Panc1 (cell line): ENCODE measurements around the gene FAM186B. TPM values are rescaled to one million over a fixed set of nuclear protein-coding genes. Genes with fewer than 3 reads are reported as not detected.

Source experiments
- ATAC-seq: fragments of 200-7000 bp; cut with Tn5 transposase; 2 replicates; pipeline ENCODE4 v1.9.1; 2020; ENCODE audit warnings: mild to moderate bottlenecking, moderate library complexity
- BruUV-seq: library from RNA; stranded (reverse); fragments of 400-500 nt; replicated peaks from 2 replicates; lab custom pipeline; 2021; lab: Mats Ljungman, UMichigan
- CTCF ChIA-PET: fragments of 300-600 bp; sonication (Branson Sonifier 250); formaldehyde crosslinking; loops from one replicate; lab custom pipeline; 2022; ENCODE audit warnings: antibody characterized with exemption; lab: Charles Lee
- POLR2A ChIA-PET: fragments of 300-600 bp; sonication (Branson Sonifier 250); formaldehyde crosslinking; loops from one replicate; lab custom pipeline; 2022; ENCODE audit warnings: antibody characterized with exemption; lab: Charles Lee
- DNase-seq: peaks from one replicate; pipeline ENCODE4 v3.0.0-alpha.2; 2010; ENCODE audit warnings: low read depth, low spot score
- H3K27ac ChIP-seq: 2 replicates; pipeline ENCODE4 v1.5.1; 2011; ENCODE audit warnings: mild to moderate bottlenecking, low read length, inconsistent platforms
- H3K27me3 ChIP-seq: fragments of 200-500 bp; sonication (Bioruptor generic); 2 replicates; pipeline ENCODE4 v1.6.0; 2014; ENCODE audit warnings: low read length, inconsistent platforms; ENCODE audit not compliant: control insufficient read depth, insufficient read depth
- H3K36me3 ChIP-seq: fragments of 200-500 bp; sonication (Bioruptor generic); 2 replicates; pipeline ENCODE4 v1.5.1; 2014; ENCODE audit warnings: inconsistent platforms, mild to moderate bottlenecking, low read length, moderate library complexity; ENCODE audit not compliant: control insufficient read depth, insufficient read depth
- H3K4me1 ChIP-seq: 2 replicates; pipeline ENCODE4 v1.5.1; 2011; ENCODE audit warnings: inconsistent platforms, mild to moderate bottlenecking, low read length, moderate library complexity; ENCODE audit not compliant: control insufficient read depth, insufficient read depth
- H3K4me3 ChIP-seq, 2 experiments: 2 replicates each; pipeline ENCODE4 v1.5.1; 2011 to 2012; ENCODE audit warnings: low read depth in 2 of 2, low read length in 2 of 2, mild to moderate bottlenecking in 2 of 2, inconsistent platforms in 1 of 2, moderate library complexity in 1 of 2
- H3K9me3 ChIP-seq: fragments of 200-500 bp; sonication (Bioruptor generic); 2 replicates; pipeline ENCODE4 v1.5.1; 2014; ENCODE audit warnings: low read depth, mild to moderate bottlenecking, inconsistent platforms, low read length, moderate library complexity; ENCODE audit not compliant: control insufficient read depth, insufficient read depth
- CTCF ChIP-seq: fragments of 450-650 bp; IDR thresholded peaks from 2 replicates; pipeline ENCODE4 v1.5.1; 2017; ENCODE audit warnings: mild to moderate bottlenecking
- POLR2AphosphoS5 ChIP-seq: IDR thresholded peaks from 2 replicates; pipeline ENCODE4 v1.6.1; 2012; ENCODE audit warnings: mild to moderate bottlenecking, low read depth, low read length, moderate library complexity
- REST ChIP-seq, 2 experiments: IDR thresholded peaks; 2 replicates each; pipeline ENCODE4 v1.6.1; 2011 to 2012; ENCODE audit warnings: low read depth in 2 of 2, control low read depth in 1 of 2, low read length in 1 of 2, mild to moderate bottlenecking in 1 of 2, moderate library complexity in 1 of 2; ENCODE audit not compliant: insufficient read depth in 1 of 2
- SIN3A ChIP-seq: IDR thresholded peaks from 2 replicates; pipeline ENCODE4 v1.6.1; 2012; ENCODE audit warnings: low read depth, mild to moderate bottlenecking, low read length, moderate library complexity, borderline replicate concordance; ENCODE audit not compliant: insufficient read depth
- TCF7L2 ChIP-seq: IDR thresholded peaks from 2 replicates; pipeline ENCODE4 v1.6.1; 2011; ENCODE audit warnings: mild to moderate bottlenecking, low read depth, low read length, inconsistent platforms
- in situ Hi-C: cut with HindIII; loops from 2 replicates; pipeline ENCODE4 v1.10.0; 2016; ENCODE audit warnings: low sequenced_read_pairs, low pct_unique_long_range_greater_than_20kb
- intact Hi-C: fragments of 100-400 bp; cut with micrococcal nuclease; formaldehyde crosslinking; loops from one replicate; pipeline ENCODE4 v1.10.0; 2022; ENCODE audit not compliant: unreplicated experiment
- total RNA-seq: library from RNA; stranded (reverse); gene quantifications from one replicate; pipeline ENCODE4 v1.2.1, GENCODE V29; 2021; ENCODE audit not compliant: unreplicated experiment

FAM186B gene
- total RNA-seq, 1 experiment from 2014 or later: 0.13 TPM

GRCh38 chr12:49588281-49588680, 17.2 kb downstream of the FAM186B start:
- H3K4me3 ChIP-seq: no peak overlapping the region
- no peak for TF ChIP-seq CTCF
- TF ChIP-seq TCF7L2: no peak
- ChIA-PET CTCF (no interaction called here), POLR2A (no interaction called here)
- no peak overlapping the region for H3K27ac ChIP-seq
- no TSS peak for BruUV-seq
- no peak for ATAC-seq
- DNase-seq: no peak
- H3K9me3 ChIP-seq: no peaks in the 10 kb centered on the region
- intact Hi-C loops (no loop called here), in situ Hi-C loops (no loop called here)
- no peaks in the 10 kb centered on the region for H3K36me3 ChIP-seq
- no peaks in the 10 kb centered on the region for H3K4me1 ChIP-seq
- no peaks in the 10 kb centered on the region for H3K27me3 ChIP-seq

GRCh38 chr12:49587174-49587908, 18.1 kb downstream of the FAM186B start:
- Histone ChIP-seq H3K4me1 (no peaks in the 10 kb centered on the region), H3K9me3 (no peaks in the 10 kb centered on the region), H3K27me3 (no peaks in the 10 kb centered on the region), H3K4me3 (no peak overlapping the region), H3K36me3 (no peaks in the 10 kb centered on the region), H3K27ac (no peak overlapping the region)
- DNase-seq: no peak
- intact Hi-C loops (no loop called here), in situ Hi-C loops (no loop called here)
- BruUV-seq: no TSS peak
- CTCF ChIA-PET: no interaction called here
- 0 out of 2 replicates have a peak, but pooled peaks have one; percentile 40 for ATAC-seq
- TF ChIP-seq CTCF: no peak; the same call in 1 of the 2 replicates
- TF ChIP-seq TCF7L2: no peak
- POLR2A ChIA-PET: no interaction called here

GRCh38 chr12:49585477-49586459, 19.7 kb downstream of the FAM186B start:
- DNase-seq: no peak
- Histone ChIP-seq H3K4me3 (no peak overlapping the region), H3K4me1 (no peaks in the 10 kb centered on the region), H3K9me3 (no peaks in the 10 kb centered on the region), H3K27me3 (no peaks in the 10 kb centered on the region), H3K36me3 (no peaks in the 10 kb centered on the region), H3K27ac (no peak overlapping the region)
- POLR2A ChIA-PET: no interaction called here
- in situ Hi-C loops (no loop called here), intact Hi-C loops (no loop called here)
- TF ChIP-seq POLR2AphosphoS5 (no peak), SIN3A (no peak), TCF7L2 (no peak), REST (IDR thresholded peaks at IDR 0.05; ENCODE audit: insufficient read depth in 1 of 2, low read depth in 2 of 2, low read length in 1 of 2) (no peak), CTCF (no peak)
- CTCF ChIA-PET: no interaction called here
- no TSS peak for BruUV-seq
- no peak for ATAC-seq
